Measurements from ENCODE around the gene SNX24. TPM values are rescaled to one million over a fixed set of nuclear protein-coding genes. Genes with fewer than 3 reads are reported as not detected.

Gene SNX24
- total and polyA plus RNA-seq, 9 of the 15 experiments (the other 6 are each of a cell fraction or from before 2014, with no cell fraction given) = 5.3 to 10.1 (median 7.9) TPM

DNA sequence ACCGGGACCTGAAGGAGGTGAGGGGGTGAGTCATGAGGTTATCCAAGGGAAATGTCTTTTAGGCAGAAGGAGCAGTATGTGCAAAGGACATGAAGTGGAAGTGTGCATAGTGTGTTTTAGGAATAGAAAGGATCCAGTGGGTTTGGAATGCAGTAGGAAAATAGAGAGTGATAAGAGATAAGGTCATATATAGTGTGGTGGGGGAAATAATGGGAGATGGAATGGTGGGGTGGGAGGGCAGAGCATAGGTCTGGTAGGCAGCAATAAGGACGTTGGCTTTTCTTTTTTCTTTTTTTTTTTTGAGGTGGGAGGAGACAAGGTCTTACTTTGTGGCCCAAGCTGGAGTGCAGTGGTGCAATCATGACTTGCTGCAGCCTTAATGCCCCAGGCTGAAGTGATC is 17.8 kb downstream of the SNX24 start (continued):
- TF ChIP-seq ZNF280B (CRISPR knock-in tag; IDR thresholded peaks at IDR 0.05) (no peak), ZNF780A (CRISPR knock-in tag; IDR thresholded peaks at IDR 0.05) (no peak), RERE (CRISPR knock-in tag; IDR thresholded peaks at IDR 0.05; ENCODE audit: borderline replicate concordance) (no peak), YBX1 (IDR thresholded peaks at IDR 0.05) (no peak), GATAD2A (IDR thresholded peaks at IDR 0.05) (peak; percentile 87; the same call in 1 of the 2 replicates), ZNF444 (CRISPR knock-in tag; IDR thresholded peaks at IDR 0.05) (no peak), SREBF2 (CRISPR knock-in tag; IDR thresholded peaks at IDR 0.05) (no peak), RBFOX2 (IDR thresholded peaks at IDR 0.05; ENCODE audit: low read depth, low read length) (no peak)
